Measurements from ENCODE around the gene PPM1J.

The PPM1J gene

DNA sequence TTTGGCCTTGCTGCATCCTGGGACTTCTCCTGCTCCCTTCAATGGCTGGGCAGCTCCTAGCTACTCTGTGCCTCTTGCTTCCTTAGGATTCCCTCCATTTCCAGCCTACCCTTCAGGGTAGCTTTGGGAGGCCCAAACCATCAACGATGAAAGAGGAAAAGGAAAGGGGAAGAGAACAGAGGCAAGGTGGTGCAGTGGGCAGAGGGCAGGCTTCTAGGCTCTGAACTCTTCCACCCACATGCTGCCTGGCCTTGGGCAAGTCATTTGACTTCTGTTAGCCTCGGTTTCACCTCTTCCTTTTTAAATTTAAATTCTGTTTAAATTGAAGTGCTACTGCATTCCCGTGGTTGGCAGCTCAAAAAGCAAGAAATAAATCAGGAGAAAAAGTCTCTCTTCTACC is 5.7 kb upstream of the PPM1J start:
- DNase-seq: no peak

DNA sequence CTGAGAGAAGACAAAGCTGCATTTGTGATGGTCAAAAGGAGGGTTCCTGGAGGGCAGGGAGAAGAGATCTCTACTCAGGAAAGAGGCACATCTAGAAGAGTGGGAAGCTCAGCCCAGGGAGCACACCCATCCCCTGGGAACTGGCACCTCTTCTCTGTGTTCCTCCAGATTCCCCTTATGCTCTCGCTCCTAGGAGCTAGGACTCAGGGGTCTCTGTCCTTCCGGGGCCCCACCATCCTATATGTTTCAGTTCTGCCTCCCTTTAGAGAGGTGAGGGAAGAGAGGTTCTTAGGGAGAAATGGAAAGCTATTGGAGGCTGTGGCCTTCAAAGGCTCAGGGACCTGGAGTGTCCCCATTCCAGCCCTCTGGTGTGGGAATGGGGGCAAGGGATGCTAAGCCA is 4.6 kb upstream of the PPM1J start:
- DNase-seq: no peak

DNA sequence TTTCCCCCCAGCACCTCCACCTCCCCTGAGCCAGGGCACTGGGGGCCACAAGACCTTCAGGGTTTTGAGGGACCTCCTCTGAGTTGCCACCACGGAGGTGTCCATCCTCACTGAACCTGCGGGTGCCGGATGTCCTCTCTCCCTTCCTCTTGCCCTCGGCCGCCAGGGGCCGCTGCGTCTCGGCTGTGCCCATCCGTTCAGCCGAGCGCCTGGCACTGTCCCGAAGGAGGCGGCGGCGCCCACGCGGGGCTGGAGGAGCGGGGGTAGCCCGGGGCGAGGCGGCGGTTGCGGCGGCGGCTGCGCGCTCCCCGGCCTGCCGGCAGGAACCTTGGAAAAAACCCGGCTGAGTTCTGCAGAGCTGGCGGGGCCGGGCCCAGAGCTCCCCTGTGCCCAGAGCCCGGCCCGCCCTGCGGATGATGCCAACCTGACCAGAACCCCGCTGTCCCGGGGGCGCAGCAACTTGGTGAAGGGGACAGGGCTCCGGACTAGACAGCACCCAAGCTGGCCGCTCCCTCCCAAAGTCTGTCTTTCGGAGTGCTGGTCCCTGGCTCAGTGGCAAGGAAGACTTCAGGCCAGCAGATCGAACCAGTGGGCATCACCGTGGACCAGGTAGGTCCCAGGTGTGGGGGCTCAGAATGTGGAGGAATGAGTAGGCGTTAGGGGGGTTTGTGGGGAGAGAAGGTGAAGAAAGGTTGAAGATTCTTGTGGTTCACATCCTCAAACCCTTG is 3.7 kb upstream of the PPM1J start:
- peak; percentile 57 to 70 for DNase-seq

DNA sequence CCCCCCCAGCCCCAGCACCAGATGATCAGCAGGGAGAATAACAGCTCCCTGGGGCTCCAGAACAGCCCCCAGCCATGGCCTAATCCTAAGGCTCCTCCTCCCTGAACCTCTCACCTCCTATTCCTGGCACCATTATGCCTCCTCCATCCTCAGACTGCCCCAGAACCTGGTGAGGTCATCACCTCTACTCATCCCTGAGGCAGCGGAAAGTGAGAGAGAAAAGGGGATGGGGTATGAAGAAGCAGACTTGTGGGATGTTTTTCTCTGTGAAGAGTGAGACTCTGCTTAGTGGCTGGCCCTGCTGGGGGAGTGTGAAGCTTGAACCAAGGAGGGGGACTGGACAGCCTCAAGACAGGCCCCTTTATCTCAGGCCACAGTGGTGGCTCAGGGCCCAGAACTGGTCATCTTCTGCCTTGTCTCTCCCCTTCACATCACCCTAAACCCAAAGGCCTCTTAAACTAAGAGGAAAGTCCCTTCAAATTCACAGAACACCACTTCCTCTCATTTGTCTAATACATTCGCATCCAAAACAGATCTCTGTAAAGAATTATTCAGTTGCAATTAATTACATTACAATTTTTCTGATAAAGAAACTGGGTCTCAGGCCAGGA is 2.2 kb upstream of the PPM1J start:
- DNase-seq: no peak

DNA sequence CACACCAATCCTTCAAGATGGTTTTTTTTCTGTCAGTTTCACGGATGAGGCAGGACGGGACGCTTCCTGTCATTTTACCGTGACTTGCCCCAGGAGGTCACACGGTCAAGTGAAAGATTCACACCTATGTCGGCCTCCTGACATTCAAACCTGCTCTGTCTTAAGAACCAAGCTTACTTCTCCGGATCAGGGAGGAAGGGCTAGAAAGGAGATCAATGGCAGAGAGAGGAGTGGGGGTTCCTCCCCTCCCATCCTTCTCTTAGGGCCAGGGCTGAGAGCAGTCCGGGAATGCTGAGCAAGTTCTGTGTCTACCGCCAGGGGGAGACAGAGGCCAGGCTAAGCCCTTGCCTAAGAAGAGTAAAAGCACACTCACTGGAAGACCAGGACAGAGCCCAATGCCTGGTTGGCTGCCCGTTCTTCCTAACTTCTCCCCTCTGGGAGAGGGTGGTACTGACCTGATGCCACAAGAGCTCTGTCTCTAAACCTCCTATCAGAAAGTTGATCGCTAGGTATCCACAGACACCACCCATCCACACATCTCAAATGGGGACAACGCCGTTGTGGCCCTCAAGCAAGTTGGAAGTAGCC is 1.1 kb upstream of the PPM1J start:
- peak; percentile 81 to 86 for DNase-seq

DNA sequence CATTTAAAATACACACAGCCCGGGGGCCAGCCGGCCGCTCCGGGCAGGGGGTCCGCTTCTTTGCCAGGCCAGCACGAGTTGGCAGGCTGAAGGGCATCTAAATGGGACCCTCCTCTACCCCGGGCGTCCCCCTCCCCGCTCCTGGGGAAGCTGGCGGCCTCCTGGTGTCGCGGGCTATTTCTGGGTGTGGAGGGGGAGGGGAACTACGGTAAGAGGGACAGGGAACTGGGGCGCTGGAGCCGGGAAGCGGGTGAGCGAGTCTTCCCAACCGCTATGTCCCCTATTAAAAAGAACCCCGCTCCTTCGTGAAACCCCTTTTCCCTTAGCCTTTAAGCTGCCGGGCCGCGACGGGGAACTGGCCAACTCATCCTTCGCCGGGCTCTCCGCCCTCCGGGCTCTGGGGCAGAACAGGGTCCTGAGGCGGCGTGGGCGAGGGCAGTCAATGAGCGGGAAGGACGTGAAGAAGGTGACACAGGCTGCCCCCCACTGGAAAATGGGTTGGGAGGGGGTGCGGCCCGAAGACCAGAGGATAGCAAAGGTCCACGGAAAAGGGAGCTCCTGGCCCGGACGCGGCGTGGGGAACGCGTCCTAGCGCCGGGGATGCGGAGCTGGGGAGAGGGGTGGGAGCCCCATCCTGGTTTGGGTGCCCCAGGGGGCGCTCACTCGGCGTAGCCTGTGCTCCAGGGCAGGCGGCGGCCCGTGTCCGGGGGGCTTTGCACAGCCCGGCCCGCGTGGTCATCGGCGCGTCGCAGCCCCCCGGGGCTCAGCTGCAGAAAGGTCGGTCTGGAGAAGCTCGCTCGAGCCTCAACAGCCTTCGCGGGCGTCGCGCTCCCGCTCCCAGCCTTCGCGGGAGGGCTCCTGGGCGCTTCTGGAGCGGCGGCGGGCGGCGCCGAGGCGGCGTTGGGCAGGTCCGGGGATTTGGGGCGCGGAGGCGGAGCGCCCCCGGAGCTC is 544 bp downstream of the PPM1J start:
- DNase-seq: peak in 1 of 2 experiments; percentile 7

DNA sequence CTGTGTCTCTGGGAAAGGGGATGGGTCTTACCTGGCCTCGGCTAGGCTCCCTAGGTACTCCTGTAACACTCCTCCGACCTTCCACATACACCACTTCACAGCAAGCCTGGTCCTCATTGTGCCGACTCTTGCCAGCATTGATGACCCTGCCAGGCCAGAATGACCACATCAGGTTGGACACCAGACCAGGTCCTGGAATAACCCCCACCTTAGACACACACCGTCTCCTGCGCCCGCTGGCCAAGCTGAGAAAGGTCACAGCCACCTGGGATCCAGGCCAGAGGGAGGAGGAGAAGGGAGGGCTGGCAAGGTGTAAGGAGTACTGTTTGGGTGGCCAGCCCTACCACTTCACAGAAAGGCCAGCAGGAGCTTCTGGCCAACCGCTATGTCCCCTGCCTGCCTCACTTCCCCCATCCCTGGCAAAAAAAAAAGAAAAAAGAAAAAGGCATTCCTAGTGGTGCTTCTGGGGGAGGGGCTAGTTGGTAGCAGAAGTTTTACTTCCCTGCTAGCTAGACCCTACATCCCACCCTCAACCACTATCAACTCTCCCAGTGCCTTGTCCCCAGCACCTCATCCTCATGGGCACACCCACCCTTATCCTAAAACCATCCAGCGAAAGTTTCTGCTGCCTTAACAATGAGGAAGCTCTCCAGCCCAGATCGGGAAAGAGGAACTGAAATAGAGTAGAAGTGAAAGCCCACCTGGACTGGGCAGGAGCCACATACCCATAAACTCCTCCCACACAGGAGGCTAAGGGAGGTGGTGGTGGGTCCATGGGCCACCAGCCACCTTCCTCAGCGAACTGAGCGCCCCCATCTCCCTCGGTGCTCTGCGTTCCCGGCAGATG is 1.4 kb downstream of the PPM1J start:
- DNase-seq: peak; percentile 69

DNA sequence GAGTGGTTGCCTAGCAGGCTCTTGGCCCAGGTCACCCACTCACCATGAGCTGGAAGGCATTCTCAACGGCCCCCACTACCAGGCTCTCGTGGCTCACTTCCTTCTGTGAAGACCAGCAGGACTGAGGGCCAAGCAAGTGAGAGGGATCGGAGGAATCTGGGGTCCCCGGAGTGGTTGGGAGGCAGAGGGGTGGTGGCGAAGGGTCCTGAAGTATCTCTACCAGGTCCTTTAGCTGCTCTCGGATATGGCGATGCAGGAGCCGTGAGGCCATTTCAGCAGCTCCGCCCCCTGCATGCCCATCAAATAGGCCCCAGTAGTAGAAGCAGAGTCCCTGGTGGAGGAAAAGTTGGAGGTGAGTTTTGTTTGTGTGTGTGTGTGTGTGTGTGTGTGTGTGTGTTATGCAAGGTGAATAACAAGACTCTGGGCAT is 2.4 kb downstream of the PPM1J start:
- DNase-seq: no peak

DNA sequence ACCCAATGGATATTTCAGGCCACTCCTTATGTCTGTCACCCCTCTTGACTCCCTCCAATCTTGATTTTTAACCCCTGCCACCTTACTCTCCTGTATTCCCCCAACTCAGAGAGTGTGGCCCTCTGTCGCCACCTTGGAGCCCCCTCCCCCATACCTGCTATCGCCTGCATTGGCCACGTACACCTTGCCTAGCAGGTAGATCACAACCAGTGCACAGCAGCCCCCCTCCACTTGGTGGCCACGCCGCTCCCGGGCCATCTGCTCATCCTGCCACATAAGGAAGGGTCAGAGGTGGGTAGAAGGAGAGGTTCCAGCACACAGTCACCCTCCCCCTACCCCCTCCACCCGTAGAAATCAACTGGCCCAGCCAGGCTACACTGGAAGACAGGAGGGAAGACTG is 2.9 kb downstream of the PPM1J start:
- DNase-seq: no peak

DNA sequence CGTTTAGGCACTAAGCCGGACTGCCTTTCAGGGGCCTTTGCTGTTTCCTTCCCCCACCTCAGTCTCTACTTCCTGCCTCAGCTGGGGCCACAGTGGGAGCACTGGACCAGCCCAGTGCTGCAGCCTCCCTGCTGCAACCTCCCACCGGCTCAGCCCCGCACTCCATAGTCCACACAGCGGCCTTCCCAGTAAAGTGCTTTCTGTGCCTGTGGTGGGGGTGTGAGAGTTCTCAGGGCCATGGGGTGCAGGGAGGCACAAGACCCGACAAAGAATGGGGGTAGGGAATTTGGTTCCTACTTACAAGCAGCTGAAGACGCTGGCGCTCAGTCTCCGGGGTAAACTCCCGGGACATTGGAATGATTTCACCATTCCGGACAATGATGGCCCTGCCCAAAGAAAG is 3.5 kb downstream of the PPM1J start:
- DNase-seq: no peak

DNA sequence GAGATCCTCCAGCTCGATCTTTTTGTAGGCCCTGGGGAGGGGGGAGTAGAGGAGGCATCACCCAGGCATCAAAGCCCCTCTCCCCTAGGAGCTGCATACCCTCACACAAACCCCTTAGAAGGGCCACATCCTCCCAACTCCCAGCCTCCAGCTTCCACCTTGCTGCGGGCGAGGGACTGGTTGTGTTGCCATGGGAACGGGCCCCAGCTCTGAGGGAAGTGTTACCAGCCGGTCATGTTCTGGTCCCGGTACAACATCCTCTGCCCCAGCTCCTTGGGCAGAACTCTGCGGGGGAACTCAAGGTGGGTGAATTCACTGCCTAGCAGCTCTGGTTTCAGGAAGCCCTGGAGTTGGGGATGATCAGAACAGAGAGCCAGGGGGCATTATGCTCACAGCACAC is 4.1 kb downstream of the PPM1J start:
- no peak for DNase-seq

DNA sequence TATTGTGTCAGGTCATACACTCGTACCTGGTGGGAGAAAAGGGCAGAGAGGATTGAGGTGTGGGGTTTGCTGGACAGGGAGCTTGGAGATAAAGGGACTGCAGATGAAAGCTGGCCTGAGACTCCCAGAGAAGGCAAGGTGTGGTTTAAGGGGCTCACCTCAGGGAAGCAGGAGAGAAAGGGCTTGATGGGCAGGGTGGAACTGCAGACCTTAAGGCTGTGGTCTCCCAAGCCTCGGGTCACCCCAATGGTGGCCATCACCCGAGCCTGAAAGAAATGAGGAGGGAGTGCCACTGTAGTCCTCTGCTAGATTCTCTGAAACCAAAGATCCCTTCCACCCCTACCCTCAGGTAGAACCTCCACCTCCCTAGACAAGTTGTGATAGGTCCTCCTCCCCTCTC is 4.5 kb downstream of the PPM1J start:
- DNase-seq: no peak

DNA sequence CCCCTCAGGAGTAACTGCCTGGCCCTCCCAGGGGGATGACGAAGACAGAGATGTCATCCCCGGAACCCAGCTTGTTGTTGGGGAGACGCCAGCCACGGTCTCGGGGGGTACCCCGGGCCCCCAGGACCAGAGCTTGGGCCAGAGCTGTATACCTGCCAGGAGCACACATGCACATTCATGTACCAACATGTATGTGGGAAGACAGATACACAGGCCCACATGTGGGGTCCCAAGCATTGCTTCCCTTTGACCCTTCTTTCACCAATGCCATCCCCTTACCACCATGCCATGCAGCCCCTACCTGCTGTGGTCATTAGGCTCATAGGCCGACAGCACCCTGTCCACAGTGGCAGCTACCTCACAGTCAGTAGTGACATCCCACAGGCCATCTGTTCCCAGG is 5.0 kb downstream of the PPM1J start:
- no peak for DNase-seq

DNA sequence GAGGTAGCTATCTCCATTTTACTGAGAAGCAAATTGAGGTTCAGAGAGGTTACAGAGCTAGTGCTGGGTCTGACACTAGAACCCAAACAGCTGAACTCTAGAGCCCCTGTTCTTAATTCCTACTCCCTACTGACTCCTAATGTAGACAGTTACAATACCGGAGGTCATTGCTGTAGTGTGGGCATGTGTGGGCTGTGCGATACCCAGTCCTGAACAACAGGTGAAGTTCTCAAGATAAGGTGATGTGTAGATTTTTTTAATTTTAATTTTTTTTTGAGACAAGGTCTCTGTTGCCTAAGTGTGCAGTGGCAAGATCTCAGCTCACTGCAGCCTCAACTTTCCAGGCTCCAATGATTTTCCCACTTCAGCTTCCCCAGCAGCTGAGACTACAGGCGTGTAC is 6.6 kb downstream of the PPM1J start:
- DNase-seq: no peak

DNA sequence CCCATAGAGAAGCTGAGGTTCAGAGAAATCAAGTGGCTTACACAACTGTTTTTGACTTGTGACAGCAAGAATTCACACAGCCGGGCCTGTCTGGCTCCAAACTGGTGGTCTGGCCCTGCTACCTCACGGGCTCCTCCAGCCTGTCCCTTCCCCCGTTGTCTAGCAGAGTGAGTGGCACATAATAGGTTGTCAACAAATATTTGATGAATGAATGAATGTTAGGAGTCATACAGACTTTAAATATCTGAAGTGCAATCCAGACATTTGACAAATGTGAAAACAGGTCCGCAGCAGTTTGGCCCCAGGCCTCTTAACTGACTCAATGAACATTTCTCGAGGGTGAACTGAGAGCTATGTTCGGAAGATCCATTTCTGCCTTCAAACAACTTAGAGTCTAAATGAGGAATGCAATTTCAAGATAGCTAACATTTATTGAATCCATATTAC is 7.1 kb downstream of the PPM1J start:
- DNase-seq: no peak

DNA sequence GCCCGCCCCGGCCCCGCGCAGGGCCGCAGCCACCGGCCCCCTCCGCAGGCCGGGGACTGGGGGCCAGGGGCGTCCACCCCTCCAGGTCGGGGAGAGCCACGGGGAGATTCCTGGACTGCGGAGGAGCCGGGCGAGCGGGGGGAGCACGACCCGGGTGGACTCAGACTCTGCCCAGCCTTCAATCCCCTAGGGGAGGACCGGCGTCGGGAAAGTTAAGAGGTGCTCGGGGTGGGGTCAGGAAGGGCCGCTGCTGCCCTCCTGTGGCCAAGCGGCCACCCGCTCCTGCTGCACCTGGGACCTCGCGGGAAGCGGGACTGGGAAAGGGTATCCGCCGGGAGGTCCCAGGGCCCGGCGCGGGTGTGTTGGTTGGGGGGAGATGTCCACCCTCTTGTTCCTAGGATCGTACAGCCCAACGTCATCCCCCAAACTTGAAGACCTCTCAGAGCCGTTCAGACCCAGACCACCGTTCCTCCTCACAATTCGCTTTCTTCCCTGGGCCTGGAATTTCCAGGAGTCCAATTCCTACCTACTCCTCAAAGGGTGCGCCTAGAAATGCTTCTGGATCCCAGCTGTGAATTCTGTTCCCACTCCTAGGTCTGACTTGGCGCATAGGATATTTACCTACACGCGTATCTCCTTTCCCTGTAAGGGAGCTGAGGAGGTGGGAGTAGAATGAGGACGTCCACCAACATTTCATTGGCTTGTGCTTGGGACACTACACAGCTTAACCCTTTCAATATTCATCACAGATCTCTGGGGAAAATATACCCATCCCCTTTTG is 7.7 kb downstream of the PPM1J start:
- peak; percentile 76 to 82 for DNase-seq

DNA sequence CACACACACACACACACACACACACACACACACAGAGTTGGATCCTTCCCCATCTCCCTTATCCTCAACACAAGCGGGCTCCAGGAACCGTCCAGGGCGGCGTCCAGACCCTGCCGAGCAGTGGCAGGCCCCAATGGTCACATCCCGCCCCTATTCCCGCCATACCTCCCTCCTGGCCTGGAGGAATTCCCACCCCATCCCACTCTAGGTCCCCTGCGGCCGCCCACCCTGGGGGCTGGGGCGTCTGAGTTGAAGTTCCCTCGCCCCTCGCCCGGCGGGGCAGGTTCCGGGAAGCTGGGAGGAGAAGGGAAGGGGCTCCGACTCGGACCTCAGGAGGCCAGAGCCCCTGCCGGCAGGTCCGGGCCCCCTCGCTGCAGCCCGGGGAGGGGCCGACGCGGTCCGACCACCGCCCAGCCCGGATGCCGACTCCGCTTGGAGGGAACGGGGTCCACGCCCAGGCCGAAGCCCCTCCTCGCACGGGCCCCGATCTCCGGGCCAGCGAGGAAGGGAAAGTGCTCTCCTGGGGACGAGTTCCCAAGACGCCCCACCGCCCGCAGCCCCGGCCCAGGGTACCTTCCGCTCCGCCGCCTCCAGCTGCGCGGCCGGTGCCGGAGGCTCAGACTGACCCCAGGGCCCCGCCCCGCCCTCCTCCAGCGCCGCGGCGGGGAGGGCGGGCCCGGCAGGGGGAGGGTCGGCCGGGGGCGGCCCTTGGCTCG is 8.5 kb downstream of the PPM1J start, which contains the start of gene RHOC:
TSS of gene RHOC (minus strand) at position 623 of the 716 bp plus-strand sequence. CDS start 3,328 bp downstream, outside the sequence.
- DNase-seq: peak; percentile 42 to 50

DNA sequence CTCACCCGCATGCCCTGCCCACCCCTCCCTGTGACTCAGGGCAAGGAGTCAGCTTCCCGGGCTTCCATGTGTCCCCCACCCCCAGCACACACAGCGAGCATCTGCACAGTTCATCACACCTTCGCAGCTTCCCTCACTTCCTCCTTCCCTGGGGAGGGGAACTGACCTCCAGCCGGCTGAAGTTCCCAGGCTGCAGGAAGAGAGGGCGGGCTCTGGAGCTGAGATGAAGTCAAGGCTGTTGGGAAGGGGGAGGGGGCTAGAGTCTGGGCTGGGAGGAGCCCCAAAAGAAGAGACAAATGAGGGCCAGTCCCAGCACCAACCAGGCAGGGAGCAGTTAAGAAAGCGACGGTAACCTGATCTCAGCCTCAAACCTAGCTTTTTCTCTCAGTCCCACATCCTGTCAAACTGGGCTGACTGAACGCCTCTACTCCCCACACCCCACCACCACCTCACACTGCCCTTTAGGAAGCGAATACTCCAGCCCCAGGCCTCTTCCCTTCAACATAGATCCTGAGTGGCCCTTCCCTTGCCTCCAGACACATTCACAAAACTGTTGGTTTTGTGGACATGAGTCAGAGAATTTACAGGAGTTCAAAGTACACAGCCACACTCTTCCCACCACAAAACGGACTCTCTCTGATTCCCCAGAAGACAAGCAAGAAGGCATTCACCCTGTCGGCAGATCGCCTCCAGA is 10.1 kb downstream of the PPM1J start:
- peak; percentile 98 for DNase-seq

DNA sequence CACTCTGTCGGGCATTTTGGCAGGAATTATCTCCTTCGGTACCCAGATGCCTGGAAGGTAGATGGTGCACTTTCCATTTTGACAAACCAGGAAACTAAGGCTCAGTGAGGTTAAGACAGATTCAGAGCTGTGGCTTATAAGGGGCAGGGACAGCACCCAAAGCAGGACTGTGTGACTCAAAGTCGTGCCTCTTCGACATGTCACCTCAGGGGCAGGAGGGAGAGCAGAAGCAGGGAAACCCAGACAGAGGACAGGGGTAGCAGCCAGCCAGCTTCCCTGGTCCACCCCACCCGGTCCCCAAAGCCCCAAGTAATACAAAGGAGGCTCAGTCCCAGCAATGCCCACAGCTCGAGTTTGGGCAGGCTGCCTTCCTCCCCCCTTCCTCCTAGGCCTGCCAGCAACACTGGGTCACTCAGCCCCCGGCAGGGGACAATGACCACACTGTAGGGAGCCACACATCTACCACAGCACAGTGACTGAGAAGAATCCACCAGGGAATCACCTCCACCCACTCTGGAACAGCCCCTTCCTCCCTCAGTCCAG is 10.7 kb downstream of the PPM1J start:
- DNase-seq: no peak

DNA sequence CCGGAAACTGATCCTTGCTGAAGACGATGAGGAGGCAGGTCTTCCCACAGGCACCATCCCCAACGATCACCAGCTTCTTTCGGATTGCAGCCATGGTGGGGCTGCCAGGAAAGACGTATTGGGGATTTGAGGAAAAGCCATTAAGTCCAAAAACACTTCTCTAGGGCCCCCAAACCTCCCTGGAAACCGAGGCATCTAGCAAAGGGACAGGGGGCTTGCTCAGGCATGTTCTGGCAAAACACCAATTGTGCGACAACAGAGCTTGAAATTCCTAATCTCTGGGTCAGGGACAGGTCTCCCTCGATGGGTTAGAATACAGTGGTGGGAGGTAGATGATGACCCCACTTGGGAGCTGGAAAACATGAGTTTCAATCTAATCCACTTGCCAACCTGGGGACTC is 11.4 kb downstream of the PPM1J start:
- DNase-seq: no peak
